Psoas muscle (tissue), 8 donors: Measurements from ENCODE around the gene BHLHA15. TPM values are rescaled to one million over a fixed set of nuclear protein-coding genes. Genes with fewer than 3 reads are reported as not detected.

ENCODE experiments used
- ATAC-seq, 4 donors: fragments of 200-7000 bp; cut with Tn5 transposase; one replicate each; pipeline ENCODE4 v1.9.1; 2020; ENCODE audit warnings: moderate library complexity in 3 of 4, mild to moderate bottlenecking in 2 of 4
- DNase-seq, 2 donors: peaks; one replicate each; pipeline ENCODE4 v3.0.0-alpha.2; 2020
- H3K27ac ChIP-seq: fragments of 200-600 bp; one replicate; pipeline ENCODE4 v1.8.0; 2022
- H3K27me3 ChIP-seq, 3 donors: fragments of 200-600 bp in 1 of 3; one replicate each; pipeline versions ENCODE4 v1.6.1 to v1.8.0; 2013 to 2022; ENCODE audit warnings: low read length in 2 of 3, mild to moderate bottlenecking in 2 of 3, moderate library complexity in 1 of 3; ENCODE audit not compliant: insufficient read depth in 3 of 3
- H3K36me3 ChIP-seq, 2 donors: fragments of 200-600 bp in 1 of 2; one replicate each; pipeline versions ENCODE4 v1.6.1 to v1.8.0; 2013 to 2022; ENCODE audit warnings: low read depth in 1 of 2, mild to moderate bottlenecking in 1 of 2, moderate library complexity in 1 of 2; ENCODE audit not compliant: insufficient read depth in 1 of 2
- H3K4me1 ChIP-seq: fragments of 200-600 bp; one replicate; pipeline ENCODE4 v1.8.0; 2022
- H3K4me3 ChIP-seq: fragments of 200-600 bp; one replicate; pipeline ENCODE4 v1.8.0; 2022; ENCODE audit warnings: mild to moderate bottlenecking
- H3K9me3 ChIP-seq: fragments of 200-600 bp; one replicate; pipeline ENCODE4 v1.8.0; 2022
- WGBS, 3 donors: extraction: QIAGEN DNeasy Blood & Tissue Kit; methylation state at CpG; one replicate each; pipeline versions ENCODE4 v1.1.6 to v1.1.7; 2013; 5-methylcytosine and 5-hydroxymethylcytosine counted together
- intact Hi-C, 2 donors: fragments of 100-400 bp; cut with DNase I; formaldehyde crosslinking; loops; one replicate each; pipeline versions ENCODE4 v1.11.0 to v1.14.2; 2022
- polyA plus RNA-seq, 3 donors: library from polyadenylated mRNA; stranded (reverse); fragments of 200-250 nt; gene quantifications; one replicate each; pipeline ENCODE4 v1.2.3, GENCODE V29; 2013
- total RNA-seq, 4 donors: library from RNA; stranded (reverse); fragmentation: NEBNext Ultra II Directional in 2 of 4; extraction: Animal tissue kit (Norgen Biotek cat#: 25700) in 2 of 4; gene quantifications; one replicate each; pipeline versions ENCODE4 v1.2.1 to v1.2.4, GENCODE V29; 2021 to 2023
- TF ChIP-seq, protein P1 (sequence below): fragments of 200-600 bp; IDR thresholded peaks from one replicate; pipeline ENCODE4 v1.8.0; 2022; ENCODE audit warnings: antibody characterized with exemption
- donor health status: healthy with polysubstance abuse.
- donor health status: DM: no; HTN: no; CAD: no; lungs with moderate emphysema.
- donor health status: Bipolar disorder and iron deficiency.
- donor health status: healthy.
- donor health status: DM: yes; HTN: yes; CAD: no.
- donor health status: DM: no; HTN: no; CAD: no.
- donor health status: DM: no; HTN: no; CAD: no.
- donor health status: DM: yes; HTN: yes; CAD: no.

BHLHA15 gene
- total and polyA plus RNA-seq, 7 donors: not detected

DNA sequence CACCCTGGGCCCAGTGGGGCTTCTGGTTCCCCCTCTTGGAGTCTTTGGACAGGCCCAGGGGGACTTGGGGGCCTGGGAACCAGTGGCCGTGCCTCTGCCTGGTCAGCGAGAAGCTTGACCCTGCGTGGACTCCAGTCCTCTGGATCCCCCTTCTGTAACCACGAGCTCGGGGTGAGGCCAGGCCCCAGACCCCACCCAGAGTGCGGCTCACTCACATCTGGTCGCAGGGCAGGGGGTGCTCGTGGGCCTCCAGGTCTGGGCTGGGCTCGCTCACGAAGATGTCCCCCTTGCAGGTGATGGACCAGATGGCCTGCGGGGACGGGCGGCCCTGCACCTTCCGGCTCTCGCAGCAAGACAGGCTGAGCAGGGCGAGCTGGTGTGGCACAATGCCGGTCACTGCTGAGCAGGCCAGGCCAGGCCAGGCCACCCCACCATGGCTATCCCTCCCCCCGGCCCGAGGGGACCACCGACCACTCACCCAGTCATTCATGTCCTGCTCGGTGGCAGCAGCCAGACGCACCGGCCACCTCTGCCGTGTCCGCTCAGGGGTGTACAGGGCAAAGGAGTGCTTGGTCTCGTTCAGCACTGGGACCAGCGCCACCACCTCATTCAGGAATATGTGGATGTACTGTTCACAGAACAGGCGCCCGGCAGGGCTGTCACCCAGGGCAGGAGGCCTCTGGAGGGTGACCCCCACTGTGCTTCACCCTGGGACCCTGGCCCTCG is 19.7 kb downstream of the BHLHA15 start:
- H3K27ac ChIP-seq: no peak overlapping the region
- DNase-seq (peak in 1 of 2 donors; percentile 44), ATAC-seq (no peak)
- intact Hi-C loops: no loop called here
- peaks cover 8% of the 10 kb centered on the region for H3K4me1 ChIP-seq
- WGBS, 3 donors: 94 to 97% (median 95%) methylated on average over 25 to 30 of the region's 30 CpGs
- no peaks in the 10 kb centered on the region for H3K9me3 ChIP-seq
- H3K36me3 ChIP-seq: peaks cover 0 to 36% of the 10 kb centered on the region in 2 donors
- TF ChIP-seq, protein P1, sequence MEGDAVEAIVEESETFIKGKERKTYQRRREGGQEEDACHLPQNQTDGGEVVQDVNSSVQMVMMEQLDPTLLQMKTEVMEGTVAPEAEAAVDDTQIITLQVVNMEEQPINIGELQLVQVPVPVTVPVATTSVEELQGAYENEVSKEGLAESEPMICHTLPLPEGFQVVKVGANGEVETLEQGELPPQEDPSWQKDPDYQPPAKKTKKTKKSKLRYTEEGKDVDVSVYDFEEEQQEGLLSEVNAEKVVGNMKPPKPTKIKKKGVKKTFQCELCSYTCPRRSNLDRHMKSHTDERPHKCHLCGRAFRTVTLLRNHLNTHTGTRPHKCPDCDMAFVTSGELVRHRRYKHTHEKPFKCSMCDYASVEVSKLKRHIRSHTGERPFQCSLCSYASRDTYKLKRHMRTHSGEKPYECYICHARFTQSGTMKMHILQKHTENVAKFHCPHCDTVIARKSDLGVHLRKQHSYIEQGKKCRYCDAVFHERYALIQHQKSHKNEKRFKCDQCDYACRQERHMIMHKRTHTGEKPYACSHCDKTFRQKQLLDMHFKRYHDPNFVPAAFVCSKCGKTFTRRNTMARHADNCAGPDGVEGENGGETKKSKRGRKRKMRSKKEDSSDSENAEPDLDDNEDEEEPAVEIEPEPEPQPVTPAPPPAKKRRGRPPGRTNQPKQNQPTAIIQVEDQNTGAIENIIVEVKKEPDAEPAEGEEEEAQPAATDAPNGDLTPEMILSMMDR: no peak
- H3K27me3 ChIP-seq: no peaks in the 10 kb centered on the region
- H3K4me3 ChIP-seq: no peak overlapping the region

DNA sequence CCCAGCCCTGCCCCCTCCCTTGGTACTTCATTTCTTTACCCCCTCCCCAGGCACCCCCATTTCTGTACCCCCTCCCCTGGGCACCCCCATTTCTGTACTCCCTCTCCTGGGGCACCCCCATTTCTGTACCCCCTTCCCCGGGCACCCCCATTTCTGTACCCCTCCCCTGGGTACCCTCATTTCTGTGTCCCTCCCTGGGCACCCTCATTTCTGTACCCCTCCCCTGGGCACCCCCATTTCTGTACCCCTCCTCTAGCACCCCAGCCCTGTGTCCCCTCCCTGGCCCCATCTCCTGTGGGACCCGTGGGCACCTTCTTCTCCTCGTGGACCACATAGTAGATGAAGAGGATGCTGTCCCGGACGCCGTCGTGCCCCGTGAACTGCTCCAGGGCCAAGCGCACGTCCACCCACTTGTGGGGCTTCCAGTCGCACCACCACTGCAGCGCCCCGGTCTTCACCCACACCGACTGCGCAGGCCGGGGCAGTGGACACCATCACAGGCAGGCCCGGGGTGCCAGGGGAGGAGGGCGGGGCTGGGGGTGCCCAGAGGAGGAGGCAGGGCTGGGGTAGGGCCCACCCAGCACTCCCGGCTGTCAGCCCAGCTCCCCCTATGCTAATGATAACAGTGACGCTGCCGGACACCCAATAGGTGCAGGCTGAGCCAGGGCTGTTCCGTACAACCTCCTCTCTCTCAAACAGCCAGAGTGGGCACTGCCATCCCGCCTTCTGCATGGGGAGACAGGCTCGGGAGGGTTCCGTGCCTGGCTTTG is 20.4 kb downstream of the BHLHA15 start:
- WGBS, 3 donors: 87 to 97% (median 94%) methylated on average over 24 to 25 of the region's 25 CpGs
- no peak for DNase-seq
- H3K27ac ChIP-seq: no peak overlapping the region

DNA sequence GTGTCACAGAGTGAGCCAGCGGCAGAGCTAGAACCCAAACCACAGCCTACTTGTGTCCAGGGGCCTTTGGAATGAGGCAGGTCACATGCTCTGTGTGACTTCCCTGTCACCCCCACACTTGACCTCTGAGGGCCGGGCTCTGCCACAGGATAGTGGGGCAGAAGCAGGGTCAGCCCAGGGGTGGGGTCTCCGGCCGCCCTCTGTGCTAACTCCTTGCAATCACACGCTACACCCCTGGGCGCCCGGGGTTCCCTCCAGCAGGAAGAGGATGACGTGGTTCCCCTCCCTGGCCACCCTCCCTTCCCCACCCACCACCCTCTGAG is 21.0 kb downstream of the BHLHA15 start:
- H3K27ac ChIP-seq: no peak overlapping the region
- intact Hi-C loops: no loop called here
- WGBS, 3 donors: 94 to 97% (median 95%) methylated on average over 7 to 8 of the region's 8 CpGs
- H3K4me3 ChIP-seq: no peak overlapping the region
- DNase-seq (no peak), ATAC-seq (no peak)
- peaks cover 8% of the 10 kb centered on the region for H3K4me1 ChIP-seq
- no peaks in the 10 kb centered on the region for H3K9me3 ChIP-seq
- TF ChIP-seq, protein P1: no peak
- peaks cover 0 to 34% of the 10 kb centered on the region in 2 donors for H3K36me3 ChIP-seq
- no peaks in the 10 kb centered on the region for H3K27me3 ChIP-seq

More for the DNA sequence above, 20.4 kb downstream of the BHLHA15 start:
- TF ChIP-seq, protein P1: no peak
- no peaks in the 10 kb centered on the region for H3K27me3 ChIP-seq
- intact Hi-C loops: no loop called here
- H3K4me1 ChIP-seq: peaks cover 8% of the 10 kb centered on the region
- H3K9me3 ChIP-seq: no peaks in the 10 kb centered on the region
- no peak for ATAC-seq
- no peak overlapping the region for H3K4me3 ChIP-seq
- H3K36me3 ChIP-seq: peaks cover 0 to 34% of the 10 kb centered on the region in 2 donors

DNA sequence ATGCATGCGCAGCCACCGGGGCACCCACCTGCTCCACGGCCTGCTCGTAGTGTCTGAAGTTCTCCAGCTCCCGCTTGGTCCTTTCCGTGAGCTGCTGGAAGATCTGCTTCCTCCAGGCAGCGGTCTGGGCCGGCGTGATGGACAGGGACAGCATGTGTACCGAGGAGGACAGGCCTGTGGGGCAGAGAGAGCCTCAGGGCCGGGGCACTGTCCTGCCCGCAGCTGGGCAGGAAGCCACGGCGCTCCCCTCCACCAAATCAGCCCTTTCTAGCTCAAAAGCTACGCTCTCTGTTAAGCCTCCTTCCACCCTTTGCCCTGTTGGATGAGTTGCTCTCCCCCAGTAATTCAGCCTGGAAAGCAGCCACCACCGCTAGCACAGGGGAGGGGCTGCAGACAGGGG is 21.6 kb downstream of the BHLHA15 start:
- ATAC-seq (no peak), DNase-seq (no peak)
- TF ChIP-seq, protein P1: no peak
- H3K27ac ChIP-seq: no peak overlapping the region
- H3K4me1 ChIP-seq: peaks cover 8% of the 10 kb centered on the region
- no peak overlapping the region for H3K4me3 ChIP-seq
- H3K9me3 ChIP-seq: no peaks in the 10 kb centered on the region
- H3K27me3 ChIP-seq: no peaks in the 10 kb centered on the region
- 84 to 93% (median 87%) methylated on average over 16 of the region's 16 CpGs for WGBS, 3 donors
- intact Hi-C loops: no loop called here
- peaks cover 0 to 37% of the 10 kb centered on the region in 2 donors for H3K36me3 ChIP-seq
